Measurements from ENCODE around the gene SPTBN1. TPM values are rescaled to one million over a fixed set of nuclear protein-coding genes. Genes with fewer than 3 reads are reported as not detected.

The SPTBN1 gene
- total RNA-seq, 1 experiment from 2014 or later: 262 TPM

- DNase-seq: no peak
- no peak for TF ChIP-seq CTCF (conservative IDR thresholded peaks at IDR 0.05)
- no peak for TF ChIP-seq EZH2 (IDR thresholded peaks at IDR 0.05; ENCODE audit: low read depth)
- Histone ChIP-seq H3K4me3 (no peak overlapping the region), H3K36me3 (ENCODE audit: low read depth) (no peaks in the 10 kb centered on the region), H3K27ac (peak overlapping the region; percentile 20), H3K9me3 (ENCODE audit: insufficient read depth, low read depth) (no peaks in the 10 kb centered on the region), H3K79me2 (ENCODE audit: low read depth) (0 out of 2 replicates have a peak, but pooled peaks cover 8% of the 10 kb centered on the region), H3K9me2 (ENCODE audit: insufficient read depth) (no peaks in the 10 kb centered on the region), H4K20me1 (ENCODE audit: insufficient read depth) (no peaks in the 10 kb centered on the region), H3K27me3 (ENCODE audit: insufficient read depth, low read depth) (no peaks in the 10 kb centered on the region), H3K4me2 (peak overlapping the region; percentile 52), H2AFZ (no peak overlapping the region), H3K4me1 (replicated peaks; ENCODE audit: insufficient read depth) (peaks cover 56% of the 10 kb centered on the region), H3F3A (ENCODE audit: insufficient read depth, low read depth) (peaks cover 35% of the 10 kb centered on the region)
- intact Hi-C loops (cut with micrococcal nuclease; ENCODE audit: unreplicated experiment): loop anchor here (1.0 to 2.0 kb wide), 3 partner anchors 18 to 50 kb away; no protein-coding TSS in a partner anchor
- BruUV-seq (replicated peaks): no TSS peak
- ChIA-PET POLR2A (ENCODE audit: unreplicated experiment) (interaction anchor here (0.5 to 0.9 kb wide), 5 partner anchors 12 to 1420 kb away, joined by 3 to 13 read pairs (median 4); no protein-coding TSS in a partner anchor), CTCF (no interaction called here)
Observed at GRCh38 chr2:54550547-54550946, 94.4 kb downstream of the SPTBN1 start.

GRCh38 chr2:54551123-54551756 lies 95.1 kb downstream of the SPTBN1 start:
- Histone ChIP-seq H3K27ac (peak overlapping the region; percentile 20), H3K27me3 (ENCODE audit: insufficient read depth, low read depth) (no peaks in the 10 kb centered on the region), H3K9me3 (ENCODE audit: insufficient read depth, low read depth) (no peaks in the 10 kb centered on the region), H3K36me3 (ENCODE audit: low read depth) (no peaks in the 10 kb centered on the region), H3F3A (ENCODE audit: insufficient read depth, low read depth) (peaks cover 31% of the 10 kb centered on the region), H3K4me1 (replicated peaks; ENCODE audit: insufficient read depth) (peaks cover 56% of the 10 kb centered on the region), H3K4me2 (peak overlapping the region; percentile 52), H3K4me3 (no peak overlapping the region), H2AFZ (0 out of 2 replicates have a peak overlapping the region, but pooled peaks have one; percentile 13), H3K79me2 (ENCODE audit: low read depth) (0 out of 2 replicates have a peak, but pooled peaks cover 13% of the 10 kb centered on the region), H4K20me1 (ENCODE audit: insufficient read depth) (no peaks in the 10 kb centered on the region), H3K9me2 (ENCODE audit: insufficient read depth) (no peaks in the 10 kb centered on the region)
- intact Hi-C loops (cut with micrococcal nuclease; ENCODE audit: unreplicated experiment): loop anchor here (2.0 kb wide), 2 partner anchors 18 to 50 kb away; no protein-coding TSS in a partner anchor
- TF ChIP-seq CTCF (conservative IDR thresholded peaks at IDR 0.05) (no peak), EZH2 (IDR thresholded peaks at IDR 0.05; ENCODE audit: low read depth) (no peak)
- DNase-seq: peak; percentile 55 to 56
- BruUV-seq (replicated peaks): no TSS peak
- ChIA-PET CTCF (no interaction called here), POLR2A (ENCODE audit: unreplicated experiment) (interaction anchor here (0.9 kb wide), 1 partner anchor 11 kb away, joined by 13 read pairs; no protein-coding TSS in a partner anchor)

GRCh38 chr2:54553075-54553474 lies 96.9 kb downstream of the SPTBN1 start:
- H4K20me1 ChIP-seq (ENCODE audit: insufficient read depth): no peaks in the 10 kb centered on the region
- intact Hi-C loops (cut with micrococcal nuclease; ENCODE audit: unreplicated experiment): no loop called here
- no TSS peak for BruUV-seq (replicated peaks)

More at GRCh38 chr2:54553075-54553474, 96.9 kb downstream of the SPTBN1 start:
- Histone ChIP-seq H3K36me3 (ENCODE audit: low read depth) (no peaks in the 10 kb centered on the region), H3K9me3 (ENCODE audit: insufficient read depth, low read depth) (no peaks in the 10 kb centered on the region), H3K4me3 (no peak overlapping the region), H3K27ac (no peak overlapping the region), H3F3A (ENCODE audit: insufficient read depth, low read depth) (peaks cover 43% of the 10 kb centered on the region), H3K4me1 (replicated peaks; ENCODE audit: insufficient read depth) (peaks cover 56% of the 10 kb centered on the region), H3K27me3 (ENCODE audit: insufficient read depth, low read depth) (no peaks in the 10 kb centered on the region), H2AFZ (no peak overlapping the region), H3K9me2 (ENCODE audit: insufficient read depth) (no peaks in the 10 kb centered on the region), H3K4me2 (no peak overlapping the region), H3K79me2 (ENCODE audit: low read depth) (peaks cover 19% of the 10 kb centered on the region; the same call in 1 of the 2 replicates)
- POLR2A ChIA-PET (ENCODE audit: unreplicated experiment): no interaction called here
- no peak for TF ChIP-seq EZH2 (IDR thresholded peaks at IDR 0.05; ENCODE audit: low read depth)
- TF ChIP-seq CTCF (conservative IDR thresholded peaks at IDR 0.05): no peak
- no peak for DNase-seq
- CTCF ChIA-PET: no interaction called here

All from PC-9 (cell line).